Epithelial cell of proximal tubule (primary cell): ENCODE measurements around the gene OSTN. TPM values are rescaled to one million over a fixed set of nuclear protein-coding genes. Genes with fewer than 3 reads are reported as not detected.

Experiments used
- DNase-seq: peaks from one replicate; pipeline ENCODE4 v3.0.0-alpha.2; 2011; ENCODE audit warnings: low read depth
- H3K4me3 ChIP-seq: 2 replicates; pipeline ENCODE4 v1.5.1; 2011; ENCODE audit warnings: low read depth, mild to moderate bottlenecking, low read length
- total RNA-seq: library from RNA; depleted of rRNA; stranded (reverse); fragments of >200 nt; gene quantifications from 2 replicates; pipeline ENCODE4 v1.2.3, GENCODE V29; 2015
- TF ChIP-seq, protein P1 (sequence below): conservative IDR thresholded peaks from 2 replicates; pipeline ENCODE4 v1.5.1; 2012; ENCODE audit warnings: low read depth, mild to moderate bottlenecking, low read length

Gene OSTN
- total RNA-seq, 1 donor from 2014 or later, result not detected

- TF ChIP-seq, protein P1, sequence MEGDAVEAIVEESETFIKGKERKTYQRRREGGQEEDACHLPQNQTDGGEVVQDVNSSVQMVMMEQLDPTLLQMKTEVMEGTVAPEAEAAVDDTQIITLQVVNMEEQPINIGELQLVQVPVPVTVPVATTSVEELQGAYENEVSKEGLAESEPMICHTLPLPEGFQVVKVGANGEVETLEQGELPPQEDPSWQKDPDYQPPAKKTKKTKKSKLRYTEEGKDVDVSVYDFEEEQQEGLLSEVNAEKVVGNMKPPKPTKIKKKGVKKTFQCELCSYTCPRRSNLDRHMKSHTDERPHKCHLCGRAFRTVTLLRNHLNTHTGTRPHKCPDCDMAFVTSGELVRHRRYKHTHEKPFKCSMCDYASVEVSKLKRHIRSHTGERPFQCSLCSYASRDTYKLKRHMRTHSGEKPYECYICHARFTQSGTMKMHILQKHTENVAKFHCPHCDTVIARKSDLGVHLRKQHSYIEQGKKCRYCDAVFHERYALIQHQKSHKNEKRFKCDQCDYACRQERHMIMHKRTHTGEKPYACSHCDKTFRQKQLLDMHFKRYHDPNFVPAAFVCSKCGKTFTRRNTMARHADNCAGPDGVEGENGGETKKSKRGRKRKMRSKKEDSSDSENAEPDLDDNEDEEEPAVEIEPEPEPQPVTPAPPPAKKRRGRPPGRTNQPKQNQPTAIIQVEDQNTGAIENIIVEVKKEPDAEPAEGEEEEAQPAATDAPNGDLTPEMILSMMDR, result no peak
- H3K4me3 ChIP-seq, result no peak overlapping the region
- DNase-seq, result no peak
Measured at GRCh38 chr3:191296041-191296541, 97.0 kb downstream of the OSTN start.

DNA sequence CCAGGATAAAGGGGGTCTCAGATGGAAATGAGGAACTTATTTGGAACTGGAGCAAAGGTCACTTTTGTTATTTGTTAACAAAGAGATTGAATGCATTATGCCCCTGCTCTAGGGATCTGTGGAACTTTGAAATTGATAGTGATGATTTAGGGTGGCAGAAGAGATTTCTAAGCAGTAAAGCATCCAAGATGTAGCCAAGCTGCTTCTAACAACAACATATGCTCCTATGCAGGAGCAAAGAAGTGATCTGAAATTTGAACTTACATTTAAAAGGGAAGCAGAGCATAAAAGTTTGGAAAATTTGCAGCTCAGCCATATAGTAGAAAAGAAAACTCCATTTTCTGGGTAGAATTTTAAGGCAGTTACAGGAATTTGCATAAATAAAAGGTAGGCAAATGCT lies 99.8 kb downstream of the OSTN start:
- no peak for DNase-seq
- no peak overlapping the region for H3K4me3 ChIP-seq
- TF ChIP-seq, protein P1, result no peak

- TF ChIP-seq, protein P1, result no peak
- H3K4me3 ChIP-seq, result no peak overlapping the region
- no peak for DNase-seq
Measured at GRCh38 chr3:191300422-191300821, 101.4 kb downstream of the OSTN start.

- TF ChIP-seq, protein P1, result no peak
- DNase-seq, result no peak
- H3K4me3 ChIP-seq, result no peak overlapping the region
Measured at GRCh38 chr3:191301017-191301416, 102.0 kb downstream of the OSTN start.

- TF ChIP-seq, protein P1, result no peak
- no peak for DNase-seq
- no peak overlapping the region for H3K4me3 ChIP-seq
Measured at GRCh38 chr3:191301782-191302411, 102.9 kb downstream of the OSTN start.

DNA sequence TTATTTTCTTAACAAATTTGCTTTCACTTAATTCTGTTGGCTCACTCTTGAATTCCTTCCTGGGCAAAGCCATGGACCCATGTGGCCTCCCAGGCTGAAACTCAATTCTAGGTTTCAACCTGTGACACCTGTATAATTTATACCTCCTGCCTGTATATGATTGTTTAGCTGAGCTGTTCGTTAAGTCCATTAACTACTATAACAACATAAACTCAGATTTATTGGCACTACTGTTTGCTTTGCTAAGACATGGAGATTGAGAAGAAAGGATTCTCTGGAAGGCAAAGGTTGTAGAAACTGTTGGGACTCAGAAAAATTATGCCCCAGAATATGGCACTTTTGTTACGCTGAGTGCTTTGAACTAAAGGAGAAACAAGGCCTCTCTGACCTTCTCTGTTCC lies 103.4 kb downstream of the OSTN start:
- DNase-seq, result no peak
- TF ChIP-seq, protein P1, result no peak
- H3K4me3 ChIP-seq, result no peak overlapping the region

DNA sequence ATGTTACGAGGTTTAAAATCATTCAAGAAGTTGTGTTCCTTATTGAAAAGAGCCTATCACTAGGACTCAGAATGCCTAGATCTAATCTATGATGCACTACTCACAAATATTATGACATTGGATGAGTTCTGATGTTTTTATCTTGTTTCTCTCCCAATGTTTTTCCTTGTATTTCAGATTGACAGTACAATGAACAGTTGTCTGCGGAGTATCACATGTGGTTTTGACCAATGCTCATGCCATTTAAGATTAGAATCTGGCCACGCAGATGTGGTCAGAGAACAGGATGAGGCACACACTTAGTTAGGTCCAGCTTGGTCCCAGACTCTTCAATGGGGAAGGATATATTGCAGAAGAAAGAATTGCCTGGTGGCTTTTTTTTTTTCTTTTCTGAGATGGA lies 104.6 kb downstream of the OSTN start:
- DNase-seq, result no peak
- TF ChIP-seq, protein P1, result no peak
- no peak overlapping the region for H3K4me3 ChIP-seq
